HG02759 (cell line): Measurements from ENCODE around the gene CYS1.
"Not testable (repeated sequence)": the region's sequence is repeated elsewhere in the genome, so short reads cannot be mapped to it uniquely, and the experiment has no call there.

ENCODE experiments used
- ATAC-seq: cut with Tn5 transposase; IDR thresholded peaks from one replicate; pipeline ENCODE4 v1.9.1; 2021; ENCODE audit warnings: mild to moderate bottlenecking, moderate library complexity; ENCODE audit not compliant: unreplicated experiment

Gene CYS1

DNA sequence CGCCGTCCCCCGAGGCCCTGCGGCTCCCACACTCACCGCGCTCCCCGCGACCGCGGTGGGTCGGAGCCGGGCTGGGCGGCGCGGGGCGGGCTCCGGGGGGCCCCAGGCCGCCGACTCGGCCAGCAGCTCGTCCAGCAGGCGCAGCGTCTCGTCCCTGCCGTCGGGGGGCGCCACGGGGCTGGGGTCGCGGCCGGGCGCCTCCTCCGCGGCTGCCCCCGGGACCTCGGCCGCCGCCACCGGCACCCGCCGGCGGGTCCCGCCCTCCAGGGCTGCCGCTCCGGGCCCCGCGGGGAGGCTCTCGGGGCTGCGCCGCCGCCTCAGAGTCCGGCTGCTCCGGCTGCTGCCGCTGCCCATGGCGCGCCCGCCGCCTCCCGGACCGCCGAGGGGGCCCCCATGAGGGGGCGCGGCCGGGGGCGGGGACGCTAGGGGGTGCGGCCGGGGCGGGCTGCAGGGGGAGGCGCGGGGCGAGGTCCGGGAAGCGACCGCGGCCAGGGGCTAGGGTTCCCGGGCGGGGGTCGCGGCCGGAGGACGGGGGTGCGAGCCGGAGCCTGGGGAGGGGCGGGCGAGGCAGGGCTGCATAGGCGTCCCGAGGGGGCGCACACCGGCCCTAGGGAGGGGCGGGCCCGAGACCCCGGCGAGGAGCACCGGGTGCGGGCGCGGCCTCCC is at the start of gene CYS1:
TSS of gene CYS1 (minus strand) at position 542 of the 666 bp plus-strand sequence. CDS start at position 354, 188 bp downstream.
- peak; percentile 40 for ATAC-seq

GRCh38 chr2:10129490-10129889 is 49.3 kb upstream of the CYS1 start:
- no peak for ATAC-seq

- no peak for ATAC-seq
These were observed 48.2 kb upstream of the CYS1 start for GRCh38 chr2:10128420-10128819.

DNA sequence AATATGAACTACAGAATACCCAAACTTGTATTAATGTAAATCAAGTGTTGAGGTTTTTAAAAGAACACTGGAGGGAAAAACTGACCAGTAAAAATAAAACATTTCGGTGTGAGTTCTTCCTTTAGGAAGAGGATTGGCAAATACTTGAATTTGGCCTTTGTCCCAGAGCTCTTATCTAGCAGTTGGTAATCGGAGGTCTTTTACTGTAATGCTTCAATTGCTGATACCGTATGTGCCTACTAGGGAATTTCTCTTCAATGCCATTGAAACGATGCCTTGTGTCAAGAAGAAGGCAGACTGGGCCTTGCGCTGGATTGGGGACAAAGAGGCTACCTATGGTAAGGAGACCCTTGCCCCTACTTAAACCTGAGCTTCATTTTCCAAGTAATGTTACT is 46.4 kb upstream of the CYS1 start:
- ATAC-seq, result no peak

DNA sequence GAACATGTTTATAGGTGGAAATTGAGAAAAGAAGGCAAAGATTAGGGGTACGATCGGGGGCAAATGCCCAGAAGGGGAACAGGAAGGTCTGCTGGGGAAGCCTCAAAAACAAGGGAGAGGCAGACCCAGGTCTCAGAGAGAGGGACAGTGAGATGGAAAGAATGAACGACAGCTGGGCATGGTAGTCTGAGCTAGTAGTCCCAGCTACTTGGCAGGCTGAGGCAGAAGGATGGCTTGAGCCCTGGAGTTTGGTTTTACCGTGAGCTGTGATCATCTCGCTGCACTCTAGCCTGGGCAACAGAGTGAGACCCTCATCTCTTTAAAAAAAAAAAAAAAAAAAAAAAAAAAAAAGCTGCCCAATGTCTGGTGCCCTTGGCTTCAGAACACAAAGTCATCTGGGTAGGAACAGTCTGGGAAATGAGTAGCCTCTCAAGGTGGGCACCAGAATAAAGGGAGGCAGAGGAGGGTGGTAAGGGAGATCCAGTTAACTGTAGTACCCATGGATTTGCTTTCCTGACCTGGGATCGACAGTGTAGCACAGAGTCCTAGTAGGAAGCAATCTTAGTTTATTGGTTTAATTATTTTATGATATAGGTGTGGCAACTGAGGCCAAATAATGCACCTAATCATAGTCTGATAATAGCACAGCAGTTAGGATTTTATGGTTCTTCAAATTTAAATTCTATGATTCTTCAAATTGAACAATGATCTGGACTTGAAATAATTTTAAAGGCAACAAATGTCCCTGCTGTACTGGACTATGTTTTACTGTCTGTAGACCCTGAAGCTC is 45.8 kb upstream of the CYS1 start:
- ATAC-seq, result no peak

DNA sequence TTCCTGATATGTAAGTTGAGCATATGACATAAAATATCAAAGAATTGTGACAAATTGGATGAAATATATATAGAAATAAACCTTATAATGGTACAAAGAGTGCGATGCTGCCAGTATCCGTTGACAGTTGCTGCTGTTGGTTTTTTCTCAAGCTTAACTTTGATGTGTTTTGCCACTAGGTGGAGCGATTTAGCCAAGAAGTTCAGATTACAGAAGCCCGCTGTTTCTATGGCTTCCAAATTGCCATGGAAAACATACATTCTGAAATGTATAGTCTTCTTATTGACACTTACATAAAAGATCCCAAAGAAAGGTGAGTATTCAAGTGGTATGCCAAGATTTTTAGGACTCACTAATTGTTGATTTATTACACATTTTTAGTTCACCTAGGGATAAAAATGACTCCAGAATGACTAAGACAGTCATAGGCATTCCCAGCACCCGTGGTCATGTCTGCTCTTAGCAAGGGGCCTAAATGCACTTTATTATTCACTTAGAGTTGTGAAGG is 44.4 kb upstream of the CYS1 start:
- ATAC-seq, result no peak

DNA sequence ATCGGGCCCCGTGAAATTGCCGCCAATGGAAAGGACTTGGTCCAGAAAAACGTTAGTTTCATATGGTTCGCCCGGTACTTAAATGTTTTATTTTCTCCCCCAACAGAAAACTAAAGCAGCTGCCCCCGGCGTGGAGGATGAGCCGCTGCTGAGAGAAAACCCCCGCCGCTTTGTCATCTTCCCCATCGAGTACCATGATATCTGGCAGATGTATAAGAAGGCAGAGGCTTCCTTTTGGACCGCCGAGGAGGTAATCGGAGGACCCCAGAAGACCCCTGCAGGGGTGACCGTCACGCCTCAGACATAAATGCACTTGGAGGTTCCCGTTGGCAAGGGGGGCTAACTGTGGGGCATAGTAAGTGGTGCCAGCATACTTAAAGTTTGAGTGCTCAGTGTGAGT is 43.1 kb upstream of the CYS1 start:
- no peak for ATAC-seq

- ATAC-seq, result peak; percentile 70
These were observed 42.5 kb upstream of the CYS1 start, which contains the start of gene RRM2 for GRCh38 chr2:10122500-10123280. TSS of gene RRM2 (plus strand) at chr2:10122739. CDS start at chr2:10122799, 60 bp downstream.

GRCh38 chr2:10120877-10121574 is 40.8 kb upstream of the CYS1 start:
- ATAC-seq, result no peak

- peak; percentile 56 for ATAC-seq
These were observed 40.1 kb upstream of the CYS1 start for GRCh38 chr2:10120158-10120876.

DNA sequence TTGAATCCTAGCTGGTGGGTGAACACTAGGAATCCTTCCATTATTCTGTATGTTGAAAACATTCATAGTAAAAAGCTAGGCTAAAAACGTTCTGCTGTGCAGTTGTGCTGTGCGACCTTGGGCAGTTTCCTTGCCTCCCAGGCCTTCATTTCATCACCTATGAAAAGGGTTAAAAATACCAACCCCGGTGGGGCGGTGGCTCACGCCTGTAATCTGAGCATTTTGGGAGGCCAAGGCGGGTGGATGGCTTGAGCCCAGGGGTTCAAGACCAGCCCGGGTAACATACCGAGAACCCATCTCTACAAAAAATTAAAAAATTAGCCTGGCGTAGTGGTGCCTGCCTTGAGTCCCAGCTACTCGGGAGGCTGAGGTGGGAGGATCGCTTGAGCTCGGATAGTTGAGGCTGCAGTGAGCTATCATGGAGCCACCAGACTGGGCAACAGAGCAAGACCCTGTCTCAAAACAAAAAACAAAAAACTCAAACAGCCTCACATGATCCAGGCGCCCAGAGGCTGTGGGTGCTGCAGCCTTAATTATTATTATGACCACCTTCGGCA is 39.5 kb upstream of the CYS1 start:
- no peak for ATAC-seq

- no peak for ATAC-seq
These were observed 38.8 kb upstream of the CYS1 start for GRCh38 chr2:10119027-10119325.

GRCh38 chr2:10109311-10109710 is 29.1 kb upstream of the CYS1 start:
- no peak for ATAC-seq

- ATAC-seq, result not testable (repeated sequence)
These were observed 24.7 kb upstream of the CYS1 start for GRCh38 chr2:10104906-10105305.

DNA sequence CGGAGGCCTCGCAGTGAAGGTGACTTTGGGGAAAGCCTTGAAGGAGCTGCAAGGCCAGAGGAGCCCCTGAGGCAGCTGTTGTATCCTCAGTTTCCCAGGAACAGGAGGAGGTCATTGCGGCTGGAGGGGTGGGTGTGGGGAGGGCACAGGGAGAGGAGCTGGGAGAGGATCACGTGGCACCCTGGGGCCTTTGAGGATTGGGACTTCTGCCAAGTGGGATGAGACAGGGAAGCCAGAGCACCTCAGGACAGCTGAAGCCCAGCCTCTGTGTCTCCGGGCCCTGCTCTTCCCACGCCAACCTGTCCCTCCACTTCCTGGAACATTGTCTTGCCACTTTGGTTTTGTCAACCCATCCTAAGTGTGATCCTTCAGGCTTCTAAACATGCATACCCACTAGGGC is 23.0 kb upstream of the CYS1 start:
- no peak for ATAC-seq

- no peak for ATAC-seq
These were observed 21.3 kb upstream of the CYS1 start for GRCh38 chr2:10101491-10101890.

GRCh38 chr2:10097352-10098148 is 17.3 kb upstream of the CYS1 start:
- ATAC-seq, result peak; percentile 90

- ATAC-seq, result no peak
These were observed 16.4 kb upstream of the CYS1 start for GRCh38 chr2:10096641-10097040.

DNA sequence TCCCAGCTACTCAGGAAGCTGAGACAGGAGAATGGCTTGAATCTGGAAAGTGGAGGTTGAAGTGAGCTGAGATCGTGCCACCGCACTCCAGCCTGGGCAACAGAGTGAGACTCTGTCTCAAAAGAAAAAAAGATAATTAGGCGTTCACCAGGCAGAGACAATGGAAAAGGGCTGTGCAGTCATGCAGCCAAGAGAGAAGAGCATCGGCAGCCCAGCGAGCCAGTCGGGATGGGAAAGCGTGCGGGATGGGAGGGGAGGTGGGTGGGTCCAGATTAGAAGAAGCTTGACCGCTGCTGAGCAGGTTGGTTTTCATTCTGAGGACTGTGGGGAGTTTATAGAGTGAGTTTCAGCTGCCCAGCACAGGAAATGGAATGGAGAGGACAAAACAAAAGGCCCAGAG is 15.0 kb upstream of the CYS1 start:
- no peak for ATAC-seq
